ENCODE data around the gene TCEAL7. TPM values are rescaled to one million over a fixed set of nuclear protein-coding genes. Genes with fewer than 3 reads are reported as not detected.
"Not testable (repeated sequence)": the region's sequence is repeated elsewhere in the genome, so short reads cannot be mapped to it uniquely, and the experiment has no call there.

TCEAL7 gene
- total RNA-seq, 3 donors from 2014 or later, result 0.61 to 12.1 (median 2.2) TPM

DNA sequence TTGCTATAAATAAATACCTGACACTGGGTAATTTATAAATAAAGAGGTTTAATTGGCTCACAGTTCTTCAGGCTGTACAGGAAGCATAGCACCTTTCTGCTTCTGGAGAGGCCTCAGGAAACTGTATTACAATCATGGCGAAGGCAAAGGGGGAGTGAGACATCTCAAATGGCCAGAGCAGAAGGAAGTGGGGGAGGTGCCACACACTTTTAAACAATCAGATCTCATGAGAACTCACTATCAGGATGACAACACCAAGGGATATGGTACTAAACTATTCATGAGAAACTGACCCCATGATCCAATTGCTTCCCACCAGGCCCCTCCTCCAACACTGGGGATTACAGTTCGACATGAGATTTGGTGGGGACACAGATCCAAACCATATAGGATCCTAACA, 14.6 kb downstream of the TCEAL7 start:
- Histone ChIP-seq H3K9me3 (no peaks in the 10 kb centered on the region), H3K4me1 (ENCODE audit: low read depth) (no peaks in the 10 kb centered on the region), H3K36me3 (ENCODE audit: low read depth) (no peaks in the 10 kb centered on the region), H3K4me3 (no peak overlapping the region)
- TF ChIP-seq, protein P1, sequence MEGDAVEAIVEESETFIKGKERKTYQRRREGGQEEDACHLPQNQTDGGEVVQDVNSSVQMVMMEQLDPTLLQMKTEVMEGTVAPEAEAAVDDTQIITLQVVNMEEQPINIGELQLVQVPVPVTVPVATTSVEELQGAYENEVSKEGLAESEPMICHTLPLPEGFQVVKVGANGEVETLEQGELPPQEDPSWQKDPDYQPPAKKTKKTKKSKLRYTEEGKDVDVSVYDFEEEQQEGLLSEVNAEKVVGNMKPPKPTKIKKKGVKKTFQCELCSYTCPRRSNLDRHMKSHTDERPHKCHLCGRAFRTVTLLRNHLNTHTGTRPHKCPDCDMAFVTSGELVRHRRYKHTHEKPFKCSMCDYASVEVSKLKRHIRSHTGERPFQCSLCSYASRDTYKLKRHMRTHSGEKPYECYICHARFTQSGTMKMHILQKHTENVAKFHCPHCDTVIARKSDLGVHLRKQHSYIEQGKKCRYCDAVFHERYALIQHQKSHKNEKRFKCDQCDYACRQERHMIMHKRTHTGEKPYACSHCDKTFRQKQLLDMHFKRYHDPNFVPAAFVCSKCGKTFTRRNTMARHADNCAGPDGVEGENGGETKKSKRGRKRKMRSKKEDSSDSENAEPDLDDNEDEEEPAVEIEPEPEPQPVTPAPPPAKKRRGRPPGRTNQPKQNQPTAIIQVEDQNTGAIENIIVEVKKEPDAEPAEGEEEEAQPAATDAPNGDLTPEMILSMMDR (IDR thresholded peaks at IDR 0.05), result no peak
- intact Hi-C loops (cut with DNase I, micrococcal nuclease), result loop anchor here (5.0 to 10.0 kb wide), 2 partner anchors 118 to 120 kb away; no protein-coding TSS in a partner anchor
- DNase-seq (no peak), ATAC-seq (no peak)

DNA sequence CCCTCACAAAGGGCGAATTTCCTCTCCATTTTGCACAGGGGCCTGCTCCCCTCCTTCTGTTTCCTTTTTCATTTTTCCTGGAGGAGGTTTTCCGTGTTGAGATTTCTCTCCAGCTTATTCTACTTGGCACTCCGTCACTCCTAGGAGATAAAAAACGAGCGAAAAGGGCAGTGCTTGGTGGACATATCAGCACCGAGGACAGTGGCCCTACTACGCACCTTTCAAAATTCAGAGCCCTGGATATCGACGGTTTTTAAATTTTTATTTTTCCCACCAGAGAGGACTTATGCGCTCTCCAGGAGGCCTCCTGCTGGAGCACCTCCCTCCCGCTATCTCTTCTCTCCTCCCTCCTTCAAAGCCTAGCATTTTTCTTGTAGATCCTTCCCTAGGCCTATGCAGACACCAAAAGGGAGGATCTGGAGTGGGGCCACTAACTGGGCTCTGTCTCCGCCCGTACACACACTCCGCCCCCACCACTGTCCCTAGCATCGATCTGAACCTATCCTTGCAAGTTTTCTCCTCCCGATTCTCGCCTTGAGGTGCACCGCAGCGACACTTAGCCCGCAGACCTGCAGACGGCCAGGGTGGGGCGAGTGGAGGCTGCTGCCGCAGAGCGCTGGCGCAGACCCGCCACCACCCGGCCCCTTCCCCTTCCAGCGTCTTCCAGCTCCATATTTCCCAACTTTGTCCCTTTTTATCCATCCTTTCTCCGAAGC, 17.8 kb downstream of the TCEAL7 start:
- no peak overlapping the region for H3K4me3 ChIP-seq
- DNase-seq (no peak), ATAC-seq (no peak)
- TF ChIP-seq, protein P1 (IDR thresholded peaks at IDR 0.05), result no peak
- H3K36me3 ChIP-seq (ENCODE audit: low read depth), result no peaks in the 10 kb centered on the region
- intact Hi-C loops (cut with DNase I, micrococcal nuclease), result loop anchor here in 1 of 2 donors (10.0 kb wide), 1 partner anchor 117 kb away; no protein-coding TSS in a partner anchor
- H3K4me1 ChIP-seq (ENCODE audit: low read depth), result no peaks in the 10 kb centered on the region
- no peaks in the 10 kb centered on the region for H3K9me3 ChIP-seq

DNA sequence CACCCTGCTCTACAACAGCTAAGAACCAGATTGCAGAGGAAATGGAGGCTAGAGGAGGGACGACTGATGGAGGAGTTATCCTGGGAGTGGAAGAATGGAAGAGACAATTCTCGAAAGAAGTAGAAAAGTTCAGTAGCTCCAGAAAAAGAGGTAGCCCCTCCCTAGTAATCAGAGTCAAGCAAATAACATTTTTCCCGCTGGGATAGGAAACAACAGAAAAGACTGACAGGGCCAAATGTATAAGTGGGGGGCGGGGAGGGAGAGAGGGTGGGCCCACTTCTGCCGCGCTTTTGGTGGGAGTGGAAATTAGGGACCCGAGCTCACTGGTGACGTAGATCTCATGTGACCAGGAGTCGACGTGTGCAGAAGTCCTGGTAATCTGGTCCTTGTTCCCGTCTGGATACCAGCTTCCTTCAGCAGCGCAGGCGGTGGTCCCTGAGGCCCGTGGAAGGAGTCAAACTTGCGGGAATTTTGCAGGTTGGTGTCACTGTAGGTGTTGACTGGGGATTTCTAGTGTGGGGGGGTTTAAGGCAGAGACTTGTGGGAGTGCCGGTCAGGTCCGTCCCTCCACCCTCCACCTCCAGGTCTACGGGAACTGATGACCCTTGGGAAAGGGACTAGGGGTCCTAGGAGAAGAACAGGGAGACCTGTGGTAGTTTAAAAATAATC, 26.2 kb downstream of the TCEAL7 start, which contains the start of gene TCEAL9:
TSS of gene TCEAL9 (plus strand) at position 377 of the 669 bp plus-strand sequence. CDS start 1,179 bp downstream, outside the sequence.
- H3K4me1 ChIP-seq (ENCODE audit: low read depth), result no peaks in the 10 kb centered on the region
- intact Hi-C loops (cut with DNase I, micrococcal nuclease), result no loop called here
- peak; percentile 85 for ATAC-seq
- peak within 1 kb of the TSS; percentile 38 for H3K4me3 ChIP-seq
- TF ChIP-seq, protein P1 (IDR thresholded peaks at IDR 0.05), result no peak
- DNase-seq, result peak in 2 of 3 donors; percentile 55 to 73
- H3K9me3 ChIP-seq, result no peaks in the 10 kb centered on the region
- H3K36me3 ChIP-seq (ENCODE audit: low read depth), result no peaks in the 10 kb centered on the region

GRCh38 chrX:103356858-103357257, 26.8 kb downstream of the TCEAL7 start:
- H3K4me1 ChIP-seq (ENCODE audit: low read depth), result no peaks in the 10 kb centered on the region
- H3K36me3 ChIP-seq (ENCODE audit: low read depth), result no peaks in the 10 kb centered on the region
- H3K9me3 ChIP-seq, result no peaks in the 10 kb centered on the region
- DNase-seq (peak in 2 of 3 donors; percentile 56 to 70), ATAC-seq (peak; percentile 84)
- peak overlapping the region; percentile 38 for H3K4me3 ChIP-seq
- intact Hi-C loops (cut with DNase I, micrococcal nuclease), result no loop called here
- TF ChIP-seq, protein P1 (IDR thresholded peaks at IDR 0.05), result no peak

GRCh38 chrX:103357871-103358270, 27.8 kb downstream of the TCEAL7 start:
- DNase-seq, result no peak
- H3K9me3 ChIP-seq, result no peaks in the 10 kb centered on the region
- no peak for ATAC-seq
- intact Hi-C loops (cut with DNase I, micrococcal nuclease), result no loop called here
- H3K4me1 ChIP-seq (ENCODE audit: low read depth), result no peaks in the 10 kb centered on the region
- H3K4me3 ChIP-seq, result no peak overlapping the region
- no peaks in the 10 kb centered on the region for H3K36me3 ChIP-seq (ENCODE audit: low read depth)
- TF ChIP-seq, protein P1 (IDR thresholded peaks at IDR 0.05), result no peak

DNA sequence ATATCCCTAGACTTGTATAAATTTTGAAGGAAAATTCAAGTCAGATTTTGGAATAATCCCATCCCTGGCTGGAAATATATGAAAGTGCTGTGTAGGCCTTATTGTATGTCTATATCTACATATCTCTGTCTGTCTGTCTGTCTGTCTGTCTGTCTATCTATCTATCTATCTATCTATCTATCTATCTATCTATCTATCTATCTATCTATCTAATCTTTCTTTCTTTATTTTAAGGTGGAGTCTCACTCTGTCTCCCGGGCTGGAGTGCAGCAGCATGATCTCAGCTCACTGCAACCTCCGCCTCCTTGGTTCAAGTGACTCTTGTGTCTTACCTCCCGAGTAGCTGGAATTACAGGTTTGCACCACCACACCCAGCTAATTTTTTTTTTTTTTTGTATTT, 29.6 kb downstream of the TCEAL7 start:
- ATAC-seq; H3K4me3 ChIP-seq; H3K9me3 ChIP-seq; H3K4me1 ChIP-seq (ENCODE audit: low read depth); intact Hi-C loops (cut with DNase I, micrococcal nuclease); DNase-seq; H3K36me3 ChIP-seq (ENCODE audit: low read depth): not testable (repeated sequence)
